ENCODE data around the gene CCDC110.

CCDC110 gene

DNA sequence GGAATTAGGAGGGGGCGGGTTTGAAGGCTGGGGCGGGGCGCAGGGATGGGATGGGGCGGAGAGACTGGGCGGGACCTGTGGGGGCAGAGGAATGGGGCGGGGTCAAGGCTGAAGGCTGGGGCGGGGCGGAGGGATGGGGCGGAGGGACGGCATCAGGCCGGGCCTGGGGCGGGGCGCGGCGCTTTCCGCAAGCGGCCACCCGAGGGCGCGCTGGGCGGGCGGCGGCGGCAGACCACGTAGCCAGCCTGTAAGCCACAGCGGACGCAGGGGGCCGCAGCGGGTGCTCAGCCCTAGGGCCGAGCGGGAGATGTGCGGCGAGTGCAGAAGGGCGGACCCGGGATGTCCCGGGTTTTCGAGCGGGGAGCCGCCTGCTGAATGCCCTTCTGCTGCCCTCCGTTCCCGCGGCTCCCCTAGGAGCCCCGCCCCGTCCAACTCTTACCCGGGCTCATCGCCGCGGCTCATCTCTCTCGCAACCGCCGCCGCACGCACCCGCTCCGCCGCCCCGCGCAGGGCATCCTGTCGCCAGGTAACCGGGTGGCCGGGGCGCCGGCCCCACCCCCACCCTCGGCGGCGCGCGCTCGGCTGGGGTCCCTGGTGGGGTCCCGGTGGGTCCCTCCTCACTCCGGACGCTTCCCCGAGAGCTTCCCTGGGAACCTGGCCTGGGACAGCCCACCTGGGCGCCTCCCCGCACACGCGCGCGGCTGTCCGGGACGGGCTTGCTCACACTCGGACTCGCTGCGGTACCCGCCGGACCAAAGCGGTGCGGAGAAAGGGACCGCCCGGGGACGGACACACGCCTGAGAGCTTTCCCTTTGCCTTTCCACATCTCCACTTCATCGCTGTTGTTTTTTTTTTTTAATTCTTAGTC is at the start of gene CCDC110:
CCDC110 (minus strand) TSS at position 499 of the 868 bp plus-strand sequence; CDS start at position 449, 50 bp downstream.
- Histone ChIP-seq H3K9ac (ENCODE audit: insufficient read length, low read depth) (peak within 1 kb of the TSS; percentile 61), H3K9me3 (ENCODE audit: insufficient read depth, low read length) (no peaks in the 10 kb centered on the region), H3K27me3 (ENCODE audit: insufficient read depth, insufficient read length) (peaks cover 28% of the 10 kb centered on the region), H3K4me1 (ENCODE audit: insufficient read depth, insufficient read length) (peaks cover 2% of the 10 kb centered on the region), H3K36me3 (ENCODE audit: insufficient read depth, insufficient read length, low read length) (no peaks in the 10 kb centered on the region), H3K4me3 (ENCODE audit: insufficient read length, low read depth) (peak within 1 kb of the TSS; percentile 64)
- DNase-seq (ENCODE audit: low read depth, low spot score) = peak; percentile 87
- TF ChIP-seq ZNF274 (IDR thresholded peaks at IDR 0.05; ENCODE audit: low read depth, low read length) = no peak

DNA sequence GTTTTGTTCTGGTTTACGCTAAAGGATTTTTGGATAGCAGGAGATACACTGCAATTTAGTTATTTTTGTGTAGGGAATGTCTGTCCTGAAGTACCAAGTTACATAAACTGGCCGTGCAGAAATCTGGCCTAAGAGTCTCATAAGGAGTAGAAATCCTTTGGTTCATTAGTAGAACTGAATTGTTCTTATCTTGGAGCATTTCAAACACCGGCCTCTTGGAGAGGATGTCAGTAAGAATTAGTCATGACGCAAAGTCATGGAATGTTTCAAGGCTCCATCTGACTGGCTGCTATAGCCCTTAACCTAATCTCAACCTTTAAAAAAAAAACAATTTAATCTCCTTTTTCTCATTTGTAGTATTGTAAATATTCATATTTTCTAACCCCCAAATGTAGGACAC is 48.6 kb upstream of the CCDC110 start:
- Histone ChIP-seq H3K36me3 (ENCODE audit: insufficient read depth, insufficient read length, low read length) (no peaks in the 10 kb centered on the region), H3K9ac (ENCODE audit: insufficient read length, low read depth) (no peak overlapping the region), H3K4me3 (ENCODE audit: insufficient read length, low read depth) (no peak overlapping the region), H3K27me3 (ENCODE audit: insufficient read depth, insufficient read length) (no peaks in the 10 kb centered on the region), H3K9me3 (ENCODE audit: insufficient read depth, low read length) (no peaks in the 10 kb centered on the region), H3K4me1 (ENCODE audit: insufficient read depth, insufficient read length) (no peaks in the 10 kb centered on the region)
- DNase-seq (ENCODE audit: low read depth, low spot score) = no peak
- no peak for TF ChIP-seq SUZ12 (IDR thresholded peaks at IDR 0.05; ENCODE audit: extremely low read depth, insufficient read depth, insufficient read length)
- TF ChIP-seq ZNF274 (IDR thresholded peaks at IDR 0.05; ENCODE audit: low read depth, low read length) = no peak
- TF ChIP-seq YY1 (IDR thresholded peaks at IDR 0.05; ENCODE audit: insufficient read depth, insufficient read length) = no peak

DNA sequence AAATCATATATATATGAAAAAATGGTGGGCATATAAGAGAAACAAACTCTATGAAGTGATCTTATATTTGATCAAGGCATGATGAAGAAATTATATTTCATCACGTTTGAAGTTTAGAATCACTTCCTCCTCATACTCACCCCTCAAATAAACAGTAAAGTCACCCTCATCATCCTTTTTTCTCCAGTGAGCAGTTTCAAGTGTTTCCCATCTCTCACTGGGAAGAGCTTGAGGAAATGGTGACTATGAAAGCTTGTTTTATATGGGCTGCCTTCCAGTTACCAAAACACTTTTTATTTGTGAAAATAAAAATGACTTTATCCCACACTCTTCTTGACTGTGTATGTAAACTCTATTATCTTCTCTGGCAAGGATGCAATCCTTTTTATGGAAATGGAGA is 47.0 kb upstream of the CCDC110 start:
- H3K9ac ChIP-seq (ENCODE audit: insufficient read length, low read depth) = no peak overlapping the region
- no peak for DNase-seq (ENCODE audit: low read depth, low spot score)
- H3K36me3 ChIP-seq (ENCODE audit: insufficient read depth, insufficient read length, low read length) = no peaks in the 10 kb centered on the region
- H3K9me3 ChIP-seq (ENCODE audit: insufficient read depth, low read length) = no peaks in the 10 kb centered on the region
- H3K4me3 ChIP-seq (ENCODE audit: insufficient read length, low read depth) = no peak overlapping the region
- no peaks in the 10 kb centered on the region for H3K4me1 ChIP-seq (ENCODE audit: insufficient read depth, insufficient read length)
- no peaks in the 10 kb centered on the region for H3K27me3 ChIP-seq (ENCODE audit: insufficient read depth, insufficient read length)
- no peak for TF ChIP-seq ZNF274 (IDR thresholded peaks at IDR 0.05; ENCODE audit: low read depth, low read length)
- no peak for TF ChIP-seq YY1 (IDR thresholded peaks at IDR 0.05; ENCODE audit: insufficient read depth, insufficient read length)
- TF ChIP-seq SUZ12 (IDR thresholded peaks at IDR 0.05; ENCODE audit: extremely low read depth, insufficient read depth, insufficient read length) = no peak

DNA sequence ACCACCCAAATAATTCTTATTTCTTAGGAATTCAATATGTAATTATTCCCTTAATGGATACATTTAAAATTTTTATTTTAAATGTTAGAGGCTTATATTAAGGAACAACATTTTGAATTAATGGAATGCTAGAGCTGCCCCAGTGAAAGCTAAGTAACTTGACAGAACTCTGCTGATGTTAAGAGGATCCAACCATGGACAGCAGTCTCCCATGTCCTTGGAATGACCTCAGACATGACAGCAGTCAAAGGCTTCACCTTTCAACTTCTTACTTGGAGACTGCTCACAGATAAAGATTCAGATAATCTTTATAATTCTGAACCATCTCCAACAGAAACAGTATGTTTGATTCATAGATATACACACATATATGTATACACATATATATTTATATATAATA is 46.5 kb upstream of the CCDC110 start:
- Histone ChIP-seq H3K9me3 (ENCODE audit: insufficient read depth, low read length) (no peaks in the 10 kb centered on the region), H3K4me1 (ENCODE audit: insufficient read depth, insufficient read length) (no peaks in the 10 kb centered on the region), H3K27me3 (ENCODE audit: insufficient read depth, insufficient read length) (no peaks in the 10 kb centered on the region), H3K4me3 (ENCODE audit: insufficient read length, low read depth) (no peak overlapping the region), H3K36me3 (ENCODE audit: insufficient read depth, insufficient read length, low read length) (no peaks in the 10 kb centered on the region), H3K9ac (ENCODE audit: insufficient read length, low read depth) (no peak overlapping the region)
- DNase-seq (ENCODE audit: low read depth, low spot score) = no peak
- no peak for TF ChIP-seq SUZ12 (IDR thresholded peaks at IDR 0.05; ENCODE audit: extremely low read depth, insufficient read depth, insufficient read length)
- no peak for TF ChIP-seq YY1 (IDR thresholded peaks at IDR 0.05; ENCODE audit: insufficient read depth, insufficient read length)
- no peak for TF ChIP-seq ZNF274 (IDR thresholded peaks at IDR 0.05; ENCODE audit: low read depth, low read length)

DNA sequence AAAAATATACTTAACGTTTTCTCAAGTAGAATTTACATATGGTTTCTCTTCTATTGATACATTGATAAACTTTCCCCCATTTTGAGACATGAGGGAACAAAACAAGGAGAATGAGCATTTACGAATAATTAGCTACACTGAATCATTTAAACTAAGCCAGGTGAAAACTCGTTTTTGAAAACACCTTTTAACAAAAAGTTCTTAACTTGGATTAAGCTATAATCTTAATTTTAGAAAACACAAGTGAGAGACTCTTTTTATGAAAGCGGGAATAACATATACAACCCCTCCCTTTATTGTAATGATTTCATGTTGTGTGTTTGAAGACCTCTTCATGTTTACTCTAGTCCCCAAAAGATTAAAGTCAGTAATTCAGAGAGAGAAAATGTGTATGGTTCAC is 43.7 kb upstream of the CCDC110 start:
- no peak for DNase-seq (ENCODE audit: low read depth, low spot score)
- Histone ChIP-seq H3K9me3 (ENCODE audit: insufficient read depth, low read length) (no peaks in the 10 kb centered on the region), H3K4me3 (ENCODE audit: insufficient read length, low read depth) (no peak overlapping the region), H3K4me1 (ENCODE audit: insufficient read depth, insufficient read length) (no peaks in the 10 kb centered on the region), H3K36me3 (ENCODE audit: insufficient read depth, insufficient read length, low read length) (no peaks in the 10 kb centered on the region), H3K27me3 (ENCODE audit: insufficient read depth, insufficient read length) (no peaks in the 10 kb centered on the region), H3K9ac (ENCODE audit: insufficient read length, low read depth) (no peak overlapping the region)
- no peak for TF ChIP-seq ZNF274 (IDR thresholded peaks at IDR 0.05; ENCODE audit: low read depth, low read length)
- TF ChIP-seq YY1 (IDR thresholded peaks at IDR 0.05; ENCODE audit: insufficient read depth, insufficient read length) = no peak
- TF ChIP-seq SUZ12 (IDR thresholded peaks at IDR 0.05; ENCODE audit: extremely low read depth, insufficient read depth, insufficient read length) = no peak

DNA sequence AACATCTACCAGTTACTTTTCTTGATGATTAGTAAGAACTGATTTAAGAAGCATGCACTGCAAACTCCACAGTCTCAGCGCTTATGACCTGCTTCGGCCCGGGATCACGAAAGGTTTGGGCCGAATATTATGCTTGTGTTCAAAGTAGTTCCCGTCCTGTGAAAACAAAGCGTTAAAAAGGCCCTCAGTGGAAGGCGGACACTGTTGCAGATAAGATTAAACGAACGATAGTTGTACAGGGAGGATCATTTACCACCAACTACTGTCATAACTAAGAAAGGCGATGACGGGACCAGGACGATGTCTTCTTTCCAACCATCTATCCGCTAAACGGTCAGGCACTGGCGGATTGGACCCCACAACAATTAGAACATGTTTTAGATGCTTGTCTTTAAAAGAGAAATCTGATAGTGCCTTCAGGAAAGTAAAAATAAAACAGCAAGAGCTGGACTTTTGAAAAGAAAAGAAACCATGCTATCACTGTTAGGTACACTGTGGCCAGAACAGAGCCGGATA is 42.7 kb upstream of the CCDC110 start:
- no peak overlapping the region for H3K4me3 ChIP-seq (ENCODE audit: insufficient read length, low read depth)
- H3K27me3 ChIP-seq (ENCODE audit: insufficient read depth, insufficient read length) = no peaks in the 10 kb centered on the region
- DNase-seq (ENCODE audit: low read depth, low spot score) = no peak
- no peaks in the 10 kb centered on the region for H3K4me1 ChIP-seq (ENCODE audit: insufficient read depth, insufficient read length)
- no peaks in the 10 kb centered on the region for H3K36me3 ChIP-seq (ENCODE audit: insufficient read depth, insufficient read length, low read length)
- TF ChIP-seq YY1 (IDR thresholded peaks at IDR 0.05; ENCODE audit: insufficient read depth, insufficient read length) (no peak), ZNF274 (IDR thresholded peaks at IDR 0.05; ENCODE audit: low read depth, low read length) (no peak), SUZ12 (IDR thresholded peaks at IDR 0.05; ENCODE audit: extremely low read depth, insufficient read depth, insufficient read length) (no peak)
- no peak overlapping the region for H3K9ac ChIP-seq (ENCODE audit: insufficient read length, low read depth)
- no peaks in the 10 kb centered on the region for H3K9me3 ChIP-seq (ENCODE audit: insufficient read depth, low read length)

DNA sequence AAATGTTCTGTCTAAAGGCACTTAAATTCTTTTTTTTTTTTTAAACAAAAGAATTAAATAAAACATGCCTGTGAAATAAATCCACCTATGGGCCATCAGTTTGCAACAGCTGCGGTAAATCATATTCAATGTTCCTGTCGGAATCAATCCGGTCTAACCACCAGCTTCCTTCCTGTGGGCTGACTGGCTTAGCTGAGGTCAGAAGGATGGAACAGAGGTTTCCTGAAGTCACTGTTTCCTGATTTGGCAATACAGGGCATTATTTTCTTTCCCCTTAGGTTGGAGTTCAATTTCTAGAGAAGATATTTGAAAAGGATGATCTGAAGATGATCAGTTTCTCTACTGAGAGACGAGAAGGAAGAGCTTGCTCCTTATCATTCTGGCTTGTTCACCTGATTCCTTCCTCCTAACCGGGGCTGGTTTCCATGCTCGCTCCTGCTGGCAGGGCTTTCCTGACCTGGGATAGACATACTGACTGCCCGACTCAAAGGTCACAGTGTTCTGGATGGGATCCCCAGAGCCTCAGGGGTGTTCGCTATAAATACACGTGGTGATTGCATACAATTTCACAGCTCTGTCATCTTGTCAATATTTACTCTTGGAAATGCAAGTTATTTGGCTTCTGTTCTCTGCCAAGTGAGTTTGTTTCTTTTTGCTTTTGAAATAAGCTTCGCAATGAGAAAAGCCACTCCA is 42.1 kb upstream of the CCDC110 start:
- DNase-seq (ENCODE audit: low read depth, low spot score) = no peak
- no peaks in the 10 kb centered on the region for H3K4me1 ChIP-seq (ENCODE audit: insufficient read depth, insufficient read length)
- no peaks in the 10 kb centered on the region for H3K27me3 ChIP-seq (ENCODE audit: insufficient read depth, insufficient read length)

More for the DNA sequence above, 42.1 kb upstream of the CCDC110 start:
- H3K9ac ChIP-seq (ENCODE audit: insufficient read length, low read depth) = no peak overlapping the region
- H3K9me3 ChIP-seq (ENCODE audit: insufficient read depth, low read length) = no peaks in the 10 kb centered on the region
- no peaks in the 10 kb centered on the region for H3K36me3 ChIP-seq (ENCODE audit: insufficient read depth, insufficient read length, low read length)
- H3K4me3 ChIP-seq (ENCODE audit: insufficient read length, low read depth) = no peak overlapping the region
- no peak for TF ChIP-seq ZNF274 (IDR thresholded peaks at IDR 0.05; ENCODE audit: low read depth, low read length)
- no peak for TF ChIP-seq YY1 (IDR thresholded peaks at IDR 0.05; ENCODE audit: insufficient read depth, insufficient read length)
- TF ChIP-seq SUZ12 (IDR thresholded peaks at IDR 0.05; ENCODE audit: extremely low read depth, insufficient read depth, insufficient read length) = no peak

Data from NT2/D1 (cell line).